ENCODE measurements around the gene TRIM37.

TRIM37 gene

GRCh38 chr17:59131131-59131530, 24.5 kb upstream of the TRIM37 start:
- DNase-seq (ENCODE audit: low read depth), result no peak
- in situ Hi-C loops (cut with HindIII; ENCODE audit: low sequenced_read_pairs), result no loop called here
- H3K4me3 ChIP-seq (ENCODE audit: low read depth, low read length), result no peak overlapping the region
- TF ChIP-seq CTCF (IDR thresholded peaks at IDR 0.05; ENCODE audit: low read depth, low read length, missing control alignments), result no peak

DNA sequence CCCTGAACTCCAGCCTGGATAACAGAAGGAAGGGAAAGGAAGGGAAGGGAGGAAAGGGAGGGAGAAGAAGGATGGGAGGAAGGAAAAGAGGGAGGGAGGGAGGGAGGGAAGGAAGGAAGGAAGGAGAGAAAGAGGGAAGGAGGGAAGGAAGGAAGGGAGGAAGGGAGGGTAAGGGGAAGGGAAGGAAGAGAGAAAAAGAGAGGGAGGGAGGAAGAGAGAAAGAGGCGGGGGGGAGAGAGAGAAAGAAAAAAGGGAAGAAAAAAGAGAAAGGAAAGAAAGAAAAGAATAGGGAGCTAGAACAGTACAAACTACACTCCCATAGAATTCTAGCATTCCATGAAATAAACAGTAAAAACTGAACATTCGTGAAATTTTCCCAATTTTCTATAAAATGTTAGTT, 23.1 kb upstream of the TRIM37 start:
- in situ Hi-C loops (cut with HindIII; ENCODE audit: low sequenced_read_pairs), result no loop called here
- TF ChIP-seq CTCF (IDR thresholded peaks at IDR 0.05; ENCODE audit: low read depth, low read length, missing control alignments), result no peak
- H3K4me3 ChIP-seq (ENCODE audit: low read depth, low read length), result no peak overlapping the region
- no peak for DNase-seq (ENCODE audit: low read depth)

DNA sequence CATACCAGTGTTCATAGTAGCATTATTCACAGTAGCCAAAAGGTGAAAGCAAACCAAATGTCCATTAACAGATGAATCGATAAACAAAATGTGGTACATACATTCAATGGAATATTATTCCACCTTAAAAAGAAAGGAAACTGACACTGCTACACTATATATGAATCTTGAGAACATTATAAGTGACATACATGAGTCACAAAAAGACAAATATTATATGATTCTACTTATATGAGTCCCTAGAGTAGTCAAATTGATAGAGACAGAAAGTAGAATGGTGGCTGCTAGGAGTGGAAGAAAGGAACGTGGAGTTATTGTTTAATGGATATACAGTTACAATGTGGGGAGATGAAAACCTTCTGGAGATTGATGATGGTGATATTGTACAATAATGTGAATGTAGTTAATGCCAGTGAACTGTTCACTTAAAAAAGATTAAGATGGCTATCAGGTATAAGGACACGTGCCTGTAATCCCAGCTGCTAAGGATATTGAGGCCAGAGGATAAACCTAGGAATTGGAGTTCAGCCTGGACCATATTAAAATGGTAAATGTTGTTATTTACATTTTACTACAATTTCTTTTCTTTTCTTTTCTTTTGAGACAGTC, 20.2 kb upstream of the TRIM37 start:
- TF ChIP-seq CTCF (IDR thresholded peaks at IDR 0.05; ENCODE audit: low read depth, low read length, missing control alignments), result no peak
- DNase-seq (ENCODE audit: low read depth), result no peak
- in situ Hi-C loops (cut with HindIII; ENCODE audit: low sequenced_read_pairs), result no loop called here
- no peak overlapping the region for H3K4me3 ChIP-seq (ENCODE audit: low read depth, low read length)

DNA sequence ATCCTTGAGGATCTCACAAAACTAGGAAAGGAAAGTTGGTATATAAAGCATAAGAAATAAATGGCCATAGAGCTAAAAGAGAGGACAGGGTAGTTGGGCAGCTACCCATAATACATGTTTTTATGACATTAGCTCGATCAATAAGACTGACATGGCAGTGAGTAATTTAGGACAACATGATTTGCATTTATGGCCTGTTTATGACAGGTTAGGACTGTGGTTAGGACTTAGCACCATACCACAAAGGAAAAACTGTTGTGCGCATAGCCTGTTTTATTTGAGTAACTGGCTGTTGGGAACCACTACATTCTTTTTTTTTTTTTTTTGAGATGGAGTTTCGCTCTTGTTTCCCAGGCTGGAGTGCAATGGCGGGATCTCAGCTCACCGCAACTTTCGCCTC, 18.0 kb upstream of the TRIM37 start:
- no peak for DNase-seq (ENCODE audit: low read depth)
- no peak overlapping the region for H3K4me3 ChIP-seq (ENCODE audit: low read depth, low read length)
- in situ Hi-C loops (cut with HindIII; ENCODE audit: low sequenced_read_pairs), result no loop called here
- no peak for TF ChIP-seq CTCF (IDR thresholded peaks at IDR 0.05; ENCODE audit: low read depth, low read length, missing control alignments)

DNA sequence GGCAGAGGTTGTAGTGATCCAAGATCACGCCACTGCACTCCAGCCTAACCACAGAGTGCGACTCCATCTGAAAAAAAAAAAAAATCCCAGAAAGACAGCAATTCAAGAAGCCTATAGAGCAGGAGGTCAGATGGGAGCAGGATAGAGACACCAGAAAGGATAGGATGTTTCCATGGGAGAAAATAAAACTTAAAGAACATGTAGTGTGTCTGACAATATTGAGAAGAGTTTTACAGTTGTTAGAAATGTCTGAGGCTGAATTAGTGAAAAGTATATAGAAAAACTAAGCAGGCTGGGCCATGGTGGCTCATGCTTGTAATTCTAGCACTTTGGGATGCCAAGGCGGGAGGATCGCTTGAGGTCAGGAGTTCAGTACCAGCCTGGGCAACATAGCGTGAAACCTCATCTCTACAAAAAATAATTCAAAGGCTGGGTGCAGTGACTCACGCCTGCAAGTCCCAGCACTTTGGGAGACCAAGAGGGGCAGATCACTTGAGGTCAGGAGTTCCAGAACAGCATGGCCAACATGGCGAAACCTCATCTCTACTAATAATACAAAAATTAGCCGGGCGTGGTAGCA, 15.3 kb upstream of the TRIM37 start:
- TF ChIP-seq CTCF (IDR thresholded peaks at IDR 0.05; ENCODE audit: low read depth, low read length, missing control alignments), result no peak
- no peak for DNase-seq (ENCODE audit: low read depth)
- in situ Hi-C loops (cut with HindIII; ENCODE audit: low sequenced_read_pairs), result no loop called here

GRCh38 chr17:59115474-59115873, 8.8 kb upstream of the TRIM37 start:
- in situ Hi-C loops (cut with HindIII; ENCODE audit: low sequenced_read_pairs), result no loop called here
- TF ChIP-seq CTCF (IDR thresholded peaks at IDR 0.05; ENCODE audit: low read depth, low read length, missing control alignments), result no peak
- no peak for DNase-seq (ENCODE audit: low read depth)
- no peak overlapping the region for H3K4me3 ChIP-seq (ENCODE audit: low read depth, low read length)

More for the DNA sequence above, 15.3 kb upstream of the TRIM37 start:
- H3K4me3 ChIP-seq (ENCODE audit: low read depth, low read length), result no peak overlapping the region
